Fibroblast of the conjunctiva (primary cell): ENCODE results near the gene HOXD9.

Source experiments
- DNase-seq: peaks from one replicate; pipeline ENCODE4 v3.0.0-alpha.2; 2010; ENCODE audit warnings: low read depth

HOXD9 gene

GRCh38 chr2:176085861-176086771 is 36.4 kb upstream of the HOXD9 start:
- peak; percentile 9 for DNase-seq

DNA sequence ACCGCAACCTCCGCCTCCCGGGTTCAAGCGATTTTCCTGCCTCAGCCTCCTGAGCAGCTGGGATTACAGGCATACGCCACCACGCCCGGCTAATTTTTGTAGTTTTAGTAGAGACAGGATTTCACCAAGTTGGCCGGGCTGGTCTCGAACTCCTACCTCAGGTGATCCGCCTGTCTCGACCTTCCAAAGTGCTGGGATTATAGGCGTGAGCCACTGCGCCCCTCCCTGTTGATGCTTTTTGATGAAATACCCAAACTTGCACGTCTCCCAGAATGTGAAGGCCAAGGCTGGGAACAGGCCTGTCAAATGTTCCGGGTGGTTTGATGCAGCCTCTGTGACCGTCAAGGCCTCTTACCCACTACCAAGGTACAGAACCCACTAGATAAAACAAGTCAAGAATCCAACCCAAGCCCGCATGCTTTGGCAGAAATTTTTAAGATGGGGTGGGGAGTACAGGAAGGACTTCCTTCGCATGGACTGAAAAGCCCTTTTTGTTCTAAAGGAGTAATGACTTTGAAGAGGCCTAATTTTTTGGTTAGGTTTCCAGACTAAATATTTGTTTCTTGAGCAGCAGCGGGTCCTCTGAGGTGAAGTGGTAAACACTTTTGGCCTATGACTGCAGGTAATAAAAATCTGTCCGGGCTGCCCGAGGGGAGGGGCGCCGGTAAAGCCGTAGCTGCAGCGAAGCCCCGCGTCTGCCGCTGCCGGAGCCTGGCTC is 35.0 kb upstream of the HOXD9 start:
- DNase-seq, result no peak

DNA sequence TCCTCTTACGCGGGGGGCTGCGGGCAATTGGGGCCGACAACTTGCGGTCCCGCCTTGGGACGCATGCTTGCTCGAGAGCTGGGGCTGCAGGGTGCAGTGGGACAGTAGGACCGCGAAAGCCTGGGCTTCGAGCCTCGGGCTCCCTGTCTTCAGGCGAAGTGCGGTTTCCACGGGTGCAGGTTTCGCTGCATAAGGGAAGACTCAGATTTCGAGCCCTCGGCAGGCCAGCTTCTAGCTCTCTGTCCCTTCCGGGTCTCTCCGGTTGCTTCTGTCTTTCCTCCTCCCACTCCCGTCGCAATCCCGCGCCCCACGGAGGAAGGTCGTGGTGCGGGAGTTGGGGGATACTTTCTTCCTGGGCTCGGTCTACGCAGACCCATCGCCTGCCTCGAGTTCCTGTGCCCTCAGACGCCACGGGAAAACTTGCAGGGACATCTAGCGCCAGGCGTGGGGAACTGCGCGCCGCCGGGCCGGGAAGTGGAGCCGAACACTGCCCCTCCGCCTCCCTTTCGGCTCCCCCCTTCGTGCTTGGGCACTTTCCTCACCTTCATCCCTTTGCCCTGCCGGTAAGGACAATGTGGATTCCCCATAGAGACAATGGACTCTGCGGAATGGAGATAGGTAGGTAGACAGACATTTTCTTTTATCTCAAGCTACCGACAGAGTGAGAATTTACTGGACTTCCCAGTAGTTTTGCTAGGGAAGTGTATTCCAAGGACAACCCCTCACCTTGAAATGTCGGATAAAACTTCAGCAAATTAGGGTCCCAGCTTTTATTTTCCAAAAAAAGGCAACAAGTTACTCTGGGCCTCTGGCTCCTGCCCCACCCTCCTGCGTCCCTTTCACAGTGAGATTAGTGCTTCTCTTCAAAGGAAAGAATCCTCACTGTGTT is 34.2 kb upstream of the HOXD9 start:
- no peak for DNase-seq

DNA sequence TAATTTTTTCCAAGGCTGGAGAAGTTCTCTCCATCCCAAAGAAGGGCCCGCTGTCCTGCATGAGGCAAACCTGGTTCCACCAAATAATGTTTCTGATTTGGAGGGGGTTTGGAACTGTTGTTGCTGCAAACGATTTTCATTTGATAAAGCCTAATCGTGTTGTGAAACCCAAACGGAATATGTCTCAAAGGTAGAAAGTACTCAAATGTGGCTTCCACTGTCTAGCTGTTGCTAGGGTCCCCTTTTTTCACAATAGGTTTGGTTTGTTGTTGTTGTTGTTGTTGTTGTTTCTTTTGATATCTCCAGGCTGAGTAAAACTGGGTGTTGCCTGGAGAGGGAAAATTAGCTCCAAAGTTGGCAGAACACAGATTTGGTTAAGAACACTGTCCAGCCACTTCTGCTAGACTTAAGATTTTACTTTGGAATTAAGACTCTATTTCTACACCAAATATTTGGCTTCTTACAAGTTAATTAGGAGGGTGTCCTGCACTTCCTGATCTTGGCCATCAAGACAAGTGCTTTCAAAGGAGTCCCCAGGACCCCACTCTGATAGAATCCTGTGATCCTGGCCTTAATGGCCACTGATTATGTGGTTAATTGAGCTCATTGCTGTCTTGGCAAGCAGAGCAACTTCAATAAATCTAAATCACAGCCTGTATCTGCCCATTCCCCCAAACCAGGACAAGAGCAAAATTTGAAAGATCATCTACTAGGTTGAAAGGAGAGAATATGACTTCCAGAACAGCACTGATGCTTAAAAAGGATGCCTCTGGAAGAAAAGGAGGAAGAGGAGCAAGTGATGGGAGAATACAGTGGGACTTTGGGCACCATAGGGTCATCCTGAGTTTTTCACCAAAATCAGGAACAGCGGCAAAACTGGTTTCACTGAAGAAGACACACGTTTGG is 33.3 kb upstream of the HOXD9 start:
- DNase-seq, result no peak

GRCh38 chr2:176089843-176090395 is 32.6 kb upstream of the HOXD9 start:
- no peak for DNase-seq

DNA sequence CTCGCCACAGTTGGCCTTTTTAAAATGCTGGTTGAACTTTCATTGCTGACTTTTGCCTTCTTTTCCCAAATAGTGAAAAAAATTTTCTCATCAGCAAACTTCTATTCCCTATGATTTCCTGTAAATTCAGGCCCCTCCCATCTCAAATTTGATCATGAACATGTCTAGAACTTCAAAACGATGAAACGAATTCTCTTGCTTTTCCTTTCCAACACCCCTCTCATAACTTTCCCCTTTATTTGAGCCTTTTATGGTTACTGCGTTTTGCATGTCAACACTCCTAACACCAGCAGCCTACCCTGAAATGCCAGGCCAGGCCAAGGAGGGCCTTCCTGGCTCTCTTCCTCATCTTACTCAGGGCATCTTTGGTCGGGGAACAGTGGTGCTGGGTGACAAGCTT is 31.7 kb upstream of the HOXD9 start:
- no peak for DNase-seq

GRCh38 chr2:176091329-176092258 is 30.9 kb upstream of the HOXD9 start:
- DNase-seq, result no peak

- DNase-seq, result no peak
These were observed 30.0 kb upstream of the HOXD9 start, which contains the start of gene HOXD13 for GRCh38 chr2:176092270-176093144. TSS of gene HOXD13 (plus strand) at chr2:176092721. CDS start at chr2:176092891, 170 bp downstream.

DNA sequence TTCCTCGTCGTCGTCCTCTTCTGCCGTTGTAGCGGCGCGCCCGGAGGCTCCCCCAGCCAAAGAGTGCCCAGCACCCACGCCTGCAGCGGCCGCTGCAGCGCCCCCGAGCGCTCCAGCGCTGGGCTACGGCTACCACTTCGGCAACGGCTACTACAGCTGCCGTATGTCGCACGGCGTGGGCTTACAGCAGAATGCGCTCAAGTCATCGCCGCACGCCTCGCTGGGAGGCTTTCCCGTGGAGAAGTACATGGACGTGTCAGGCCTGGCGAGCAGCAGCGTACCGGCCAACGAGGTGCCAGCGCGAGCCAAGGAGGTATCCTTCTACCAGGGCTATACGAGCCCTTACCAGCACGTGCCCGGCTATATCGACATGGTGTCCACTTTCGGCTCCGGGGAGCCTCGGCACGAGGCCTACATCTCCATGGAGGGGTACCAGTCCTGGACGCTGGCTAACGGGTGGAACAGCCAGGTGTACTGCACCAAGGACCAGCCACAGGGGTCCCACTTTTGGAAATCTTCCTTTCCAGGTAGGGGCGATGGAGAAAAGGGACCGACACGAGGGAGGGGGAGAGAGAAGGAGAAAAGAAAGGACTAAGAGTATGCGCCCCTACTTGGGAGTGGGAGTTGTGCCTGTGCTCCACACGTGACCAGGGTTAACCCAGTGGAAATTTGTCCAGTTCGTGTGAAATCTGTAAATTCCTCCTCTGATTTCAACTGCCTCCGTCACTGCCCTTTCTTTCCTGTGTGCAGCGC is 29.2 kb upstream of the HOXD9 start:
- DNase-seq, result no peak

DNA sequence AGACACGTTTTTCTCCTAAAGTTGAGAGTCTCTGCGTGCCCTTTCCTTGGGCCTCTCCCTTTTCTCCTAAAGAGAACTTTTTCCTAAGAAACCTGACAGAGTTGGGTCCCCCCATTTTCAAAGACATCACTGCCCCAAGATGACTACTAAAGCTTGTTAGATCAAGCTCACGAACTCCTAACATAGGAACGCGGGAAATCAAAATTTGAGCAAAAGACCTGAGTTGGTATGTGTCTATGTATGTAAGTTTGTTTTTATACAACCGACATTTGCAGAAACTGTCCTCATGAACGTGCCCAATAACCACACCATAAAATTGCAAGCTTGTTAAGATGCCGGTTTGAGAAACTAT is 28.6 kb upstream of the HOXD9 start:
- no peak for DNase-seq

DNA sequence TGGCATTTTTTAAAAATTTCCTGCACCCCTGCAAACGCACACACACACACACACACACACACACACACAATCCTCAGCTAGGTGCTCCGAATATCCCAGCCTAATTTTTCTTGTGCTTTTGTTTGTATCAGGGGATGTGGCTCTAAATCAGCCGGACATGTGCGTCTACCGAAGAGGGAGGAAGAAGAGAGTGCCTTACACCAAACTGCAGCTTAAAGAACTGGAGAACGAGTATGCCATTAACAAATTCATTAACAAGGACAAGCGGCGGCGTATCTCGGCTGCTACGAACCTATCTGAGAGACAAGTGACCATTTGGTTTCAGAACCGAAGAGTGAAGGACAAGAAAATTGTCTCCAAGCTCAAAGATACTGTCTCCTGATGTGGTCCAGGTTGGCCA is 28.2 kb upstream of the HOXD9 start:
- no peak for DNase-seq

GRCh38 chr2:176095421-176095820 is 27.1 kb upstream of the HOXD9 start:
- DNase-seq, result no peak

- DNase-seq, result no peak
These were observed 26.1 kb upstream of the HOXD9 start for GRCh38 chr2:176096243-176096985.

GRCh38 chr2:176096986-176097819 is 25.3 kb upstream of the HOXD9 start:
- DNase-seq, result peak; percentile 28

- DNase-seq, result no peak
These were observed 24.6 kb upstream of the HOXD9 start for GRCh38 chr2:176097820-176098365.
